Right renal pelvis (tissue), 4 donors: ENCODE results near the gene EFNA2. TPM values are rescaled to one million over a fixed set of nuclear protein-coding genes. Genes with fewer than 3 reads are reported as not detected.
"Not testable (repeated sequence)": the region's sequence is repeated elsewhere in the genome, so short reads cannot be mapped to it uniquely, and the experiment has no call there.

Source experiments
- DNase-seq, 4 donors: peaks; one replicate each; pipeline ENCODE4 v3.0.0-alpha.2; 2013; ENCODE audit warnings: low read depth in 4 of 4, low spot score in 3 of 4, missing footprints in 1 of 4
- polyA plus RNA-seq, 4 donors: library from polyadenylated mRNA; unstranded; fragments of 120-200 nt; gene quantifications; one replicate each; pipeline ENCODE4 v1.2.1, GENCODE V29; 2013; ENCODE audit not compliant: insufficient read length in 4 of 4

Gene EFNA2
- polyA plus RNA-seq, 4 donors: 1.6 to 4.0 (median 2.1) TPM

DNA sequence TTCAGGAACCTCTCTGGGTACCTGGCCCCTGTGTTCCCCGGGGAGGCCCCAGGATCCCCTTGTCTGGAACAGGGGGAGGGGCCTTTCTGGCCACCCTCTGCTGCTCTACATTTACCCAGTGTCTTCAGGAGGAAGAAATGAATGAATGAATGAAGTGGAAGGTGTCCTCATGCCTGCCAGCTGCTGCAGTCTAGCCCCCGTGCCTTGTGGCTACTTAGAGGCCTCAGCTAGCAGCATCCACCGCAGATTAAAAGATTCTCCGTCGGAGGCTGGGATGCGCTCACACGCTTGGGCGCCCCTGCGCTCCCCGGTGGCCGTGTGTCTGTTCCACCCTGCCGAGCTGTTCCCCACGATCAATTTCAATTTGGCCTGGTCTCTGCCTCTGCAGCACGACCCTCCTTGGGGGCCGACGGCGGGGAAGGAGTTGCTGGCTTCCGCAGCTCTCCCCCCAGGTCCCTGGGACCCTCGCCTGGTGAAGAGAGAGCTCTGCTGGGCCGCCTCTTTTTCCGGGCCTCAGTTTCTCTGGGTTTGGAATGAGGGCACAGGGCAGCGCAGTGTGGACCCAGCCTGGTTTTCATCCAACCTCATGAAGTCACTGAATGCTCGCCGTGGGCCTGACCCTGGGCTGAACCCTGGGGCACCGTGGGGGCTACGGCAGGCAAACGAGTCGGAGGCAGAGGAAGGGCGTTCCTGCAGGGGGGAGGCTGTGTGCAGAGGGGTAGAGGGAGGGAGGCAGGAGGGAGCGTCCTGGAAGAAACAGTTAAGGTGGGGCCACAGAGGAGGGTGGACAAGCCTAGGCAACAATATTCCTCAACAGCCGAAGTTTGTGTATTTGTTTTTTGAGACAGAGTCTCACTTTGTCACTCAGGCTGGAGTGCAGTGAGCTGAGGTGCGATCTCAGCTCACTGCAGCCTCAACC is 28.3 kb downstream of the EFNA2 start:
- no peak for DNase-seq

GRCh38 chr19:1315470-1316166 is 29.9 kb downstream of the EFNA2 start:
- DNase-seq: no peak

GRCh38 chr19:1316466-1316865 is 30.8 kb downstream of the EFNA2 start:
- no peak for DNase-seq

DNA sequence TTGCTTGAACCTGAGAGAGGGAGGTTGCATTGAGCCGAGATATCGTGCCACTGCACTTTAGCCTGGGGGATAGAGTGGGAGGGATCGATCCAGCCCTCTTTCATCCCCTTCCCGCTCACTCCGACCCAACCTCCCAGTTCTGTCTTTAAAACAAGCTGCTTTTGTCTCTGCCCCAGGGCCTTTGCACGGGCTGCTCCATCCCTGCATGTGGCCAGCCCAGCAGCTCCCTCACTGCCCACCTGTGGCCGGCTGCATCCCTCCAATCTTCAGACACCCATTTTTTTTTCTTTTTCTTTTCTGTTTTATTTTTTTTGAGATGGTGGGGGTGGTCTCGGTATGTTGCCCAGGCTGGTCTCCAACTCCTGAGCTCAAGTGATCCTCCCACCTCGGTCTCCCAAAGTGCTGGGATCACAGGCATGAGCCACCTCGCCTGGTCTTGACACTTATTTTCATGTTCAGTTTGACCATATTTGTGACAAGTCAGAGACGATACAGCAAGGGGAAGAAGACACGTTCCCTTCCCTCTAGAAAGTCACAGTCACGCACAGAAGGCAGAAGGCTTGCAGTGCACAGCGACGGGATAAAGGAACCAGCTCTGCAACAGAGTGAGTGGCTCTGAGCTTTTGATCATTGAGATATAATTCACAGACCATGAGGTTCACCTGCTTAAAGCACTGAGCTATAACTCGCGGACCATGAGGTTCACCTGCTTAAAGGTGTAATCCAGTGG is 31.8 kb downstream of the EFNA2 start:
- DNase-seq: no peak

DNA sequence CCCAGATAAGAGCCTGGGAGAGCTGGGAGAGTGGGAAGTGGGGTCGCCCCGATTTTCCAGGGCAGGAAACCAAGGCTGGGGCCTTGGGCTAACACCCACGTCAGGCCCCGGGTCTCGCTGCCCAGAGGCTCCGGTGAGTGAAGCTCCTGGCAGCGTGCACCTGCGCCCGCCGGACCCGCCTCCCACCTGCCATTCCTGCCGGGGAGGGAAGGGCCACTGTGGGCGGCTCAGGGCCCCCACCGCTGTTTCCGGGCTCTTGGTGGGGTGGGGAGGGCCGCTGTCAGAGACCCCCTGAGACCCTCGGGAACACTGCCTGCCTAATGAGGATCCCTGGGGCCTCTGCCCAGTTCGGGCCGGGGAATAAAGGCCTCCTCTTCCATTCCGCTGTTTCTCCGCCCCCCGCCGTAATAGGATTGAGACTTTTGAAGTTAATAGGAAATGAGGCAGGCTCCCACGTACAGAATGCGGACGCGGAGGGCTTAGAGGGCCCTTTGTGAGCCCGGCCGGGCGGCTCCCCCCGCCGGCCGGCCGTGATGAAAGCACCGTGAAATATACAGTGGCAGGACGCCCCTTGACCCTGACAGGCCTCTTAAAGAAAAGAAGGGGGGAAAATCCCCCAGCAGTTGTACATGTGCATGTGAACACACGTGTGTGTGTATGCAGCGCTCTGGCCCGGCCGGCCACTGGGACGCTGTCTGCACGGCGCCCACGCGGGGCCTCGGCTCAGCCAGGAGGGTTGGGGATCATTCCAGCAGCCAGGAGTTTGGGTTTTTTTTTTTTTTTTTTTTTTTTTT is 33.2 kb downstream of the EFNA2 start:
- no peak for DNase-seq

DNA sequence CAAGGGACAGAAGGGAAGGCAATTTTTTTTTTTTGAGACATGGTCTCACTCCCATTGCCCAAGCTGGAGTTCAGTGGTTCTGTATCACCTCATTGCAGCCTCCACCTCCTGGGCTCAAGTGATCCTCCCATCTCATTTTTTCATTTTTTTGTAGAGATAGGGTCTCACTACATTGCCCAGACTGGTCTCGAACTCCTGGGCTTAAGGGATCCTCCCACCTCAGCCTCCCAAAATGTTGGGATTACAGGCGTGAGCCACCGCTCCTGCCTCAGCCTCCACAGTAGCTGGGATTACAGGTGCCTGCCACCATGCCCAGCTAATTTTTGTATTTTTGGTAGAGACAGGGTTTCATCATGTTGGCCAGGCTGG is 34.6 kb downstream of the EFNA2 start:
- DNase-seq: not testable (repeated sequence)

DNA sequence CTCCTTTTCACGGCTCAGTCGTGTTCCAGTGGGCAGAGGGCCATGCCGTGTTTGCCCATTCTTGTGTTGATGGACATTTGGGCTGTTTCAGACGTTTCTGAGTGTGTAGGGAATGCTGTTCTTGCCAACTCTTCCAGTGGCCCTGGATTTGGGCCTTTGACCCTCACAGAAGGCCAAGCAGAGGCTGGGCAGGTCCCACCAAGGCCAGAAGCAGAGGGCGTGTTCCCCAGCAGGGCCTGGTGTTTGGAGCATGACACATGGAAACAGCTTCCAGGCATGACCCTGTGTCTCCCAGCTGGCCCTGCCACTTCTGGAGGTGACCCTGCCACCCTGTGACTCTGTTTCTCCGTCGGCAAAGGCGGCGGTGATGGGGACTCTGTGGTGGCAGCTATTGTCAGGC is 35.9 kb downstream of the EFNA2 start:
- DNase-seq: no peak

DNA sequence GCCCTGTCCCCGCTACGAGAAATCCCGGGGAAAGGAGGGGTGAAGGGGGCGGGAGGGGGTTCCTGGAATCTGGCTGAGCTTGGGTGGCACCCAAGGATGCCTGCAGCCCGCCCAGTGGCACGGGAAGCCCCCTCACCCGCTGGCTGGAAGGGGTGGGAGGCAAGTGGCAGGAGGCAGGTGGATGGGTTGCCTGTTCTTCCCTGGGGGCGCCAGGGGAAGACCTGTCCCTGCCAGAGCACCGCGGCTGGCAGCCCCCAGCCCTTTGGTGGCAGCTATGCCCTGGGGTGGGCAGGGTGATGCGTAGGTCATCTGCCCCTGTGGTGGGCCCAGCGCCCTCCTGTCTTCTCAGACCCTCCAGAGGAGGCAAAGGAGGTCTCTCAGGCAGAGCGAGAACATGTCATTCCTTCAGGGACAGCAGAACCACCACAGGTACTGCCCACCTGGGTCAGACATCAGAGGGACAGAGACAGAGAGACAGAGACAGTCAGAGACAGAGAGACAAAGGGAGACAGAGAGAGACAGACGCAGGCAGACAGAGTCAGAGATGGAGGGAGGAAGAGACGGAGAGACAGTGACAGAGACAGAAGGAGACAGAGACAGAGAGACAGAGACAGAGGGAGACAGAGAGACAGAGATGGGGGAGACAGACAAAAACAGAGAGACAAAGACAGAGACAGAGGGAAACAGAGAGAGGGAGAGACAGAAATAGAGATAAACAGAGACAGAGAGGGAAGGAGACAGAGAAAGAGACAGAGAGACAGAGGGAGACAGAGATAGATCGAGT is 36.7 kb downstream of the EFNA2 start:
- no peak for DNase-seq

DNA sequence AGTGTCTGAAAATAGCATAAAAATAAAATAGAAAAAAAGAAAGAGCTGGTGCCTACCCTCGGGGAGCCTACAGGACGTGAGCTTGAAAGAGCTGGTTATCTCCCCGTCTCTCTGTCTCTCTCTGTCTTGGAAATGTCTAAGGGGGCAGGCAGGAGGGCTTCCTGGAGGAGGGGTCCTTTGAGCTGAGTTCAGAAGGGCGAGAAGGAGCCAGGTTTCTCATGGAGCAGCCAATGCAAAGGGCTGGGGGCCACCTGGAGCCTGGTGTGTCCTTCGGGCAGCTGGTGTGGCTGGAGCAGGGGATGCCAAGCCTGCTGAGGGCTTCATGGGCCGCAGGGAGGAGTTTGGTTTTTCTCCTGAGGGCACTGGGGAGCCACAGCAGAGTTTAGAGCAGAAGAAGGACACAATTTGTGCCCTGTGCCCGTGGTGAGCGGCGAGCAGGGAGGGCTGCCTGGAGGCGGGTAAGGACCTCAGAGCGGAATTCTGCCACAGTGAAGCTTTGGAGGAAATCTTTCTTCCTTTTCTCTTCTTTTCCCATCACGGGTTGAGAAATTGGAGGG is 38.7 kb downstream of the EFNA2 start:
- DNase-seq: no peak

DNA sequence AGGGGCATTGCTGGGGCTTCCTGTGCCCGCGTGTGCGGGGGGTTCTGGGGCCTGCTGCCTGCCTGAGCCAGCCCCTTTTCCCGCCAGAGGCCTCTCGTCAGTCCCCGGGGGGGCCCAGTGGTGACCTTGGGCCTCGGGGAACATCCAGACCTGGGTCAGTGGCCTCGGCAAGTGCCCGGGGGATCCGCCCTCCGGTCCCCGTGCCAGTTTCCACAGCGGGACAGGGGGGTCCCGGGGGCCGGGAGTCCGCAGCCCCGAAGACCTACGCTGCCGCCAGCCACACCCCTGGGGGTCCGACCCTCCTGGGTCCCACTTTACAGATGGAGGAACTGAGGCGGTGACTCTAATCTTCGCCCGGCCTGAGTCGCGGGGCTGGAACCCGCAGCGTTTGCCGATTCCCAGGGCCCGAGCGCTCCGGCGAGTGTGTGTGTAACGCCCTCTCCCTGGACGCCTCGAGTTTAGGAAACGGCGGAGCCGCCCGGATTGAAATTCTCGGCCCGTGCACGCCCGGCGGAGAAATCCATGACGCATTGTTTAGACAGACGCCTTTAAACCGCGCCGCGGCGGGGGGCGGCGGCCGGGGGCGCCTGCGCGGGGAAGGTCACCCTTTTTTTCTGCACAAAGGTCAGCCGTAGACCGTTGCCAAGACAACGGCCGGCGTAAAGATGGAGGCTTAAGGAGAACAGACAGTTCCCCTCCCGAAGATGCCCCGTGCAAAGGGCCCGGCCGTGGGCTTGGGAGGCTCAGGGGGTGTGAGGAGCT is 39.3 kb downstream of the EFNA2 start:
- peak; percentile 39 to 58 (median 48) for DNase-seq

- no peak for DNase-seq
Measured at GRCh38 chr19:1325568-1326294, 40.1 kb downstream of the EFNA2 start.

- DNase-seq: no peak
Measured at GRCh38 chr19:1327125-1327524, 41.5 kb downstream of the EFNA2 start.

GRCh38 chr19:1332208-1332607 is 46.5 kb downstream of the EFNA2 start:
- not testable (repeated sequence) for DNase-seq

- no peak for DNase-seq
Measured at GRCh38 chr19:1336079-1336684, 50.5 kb downstream of the EFNA2 start.

DNA sequence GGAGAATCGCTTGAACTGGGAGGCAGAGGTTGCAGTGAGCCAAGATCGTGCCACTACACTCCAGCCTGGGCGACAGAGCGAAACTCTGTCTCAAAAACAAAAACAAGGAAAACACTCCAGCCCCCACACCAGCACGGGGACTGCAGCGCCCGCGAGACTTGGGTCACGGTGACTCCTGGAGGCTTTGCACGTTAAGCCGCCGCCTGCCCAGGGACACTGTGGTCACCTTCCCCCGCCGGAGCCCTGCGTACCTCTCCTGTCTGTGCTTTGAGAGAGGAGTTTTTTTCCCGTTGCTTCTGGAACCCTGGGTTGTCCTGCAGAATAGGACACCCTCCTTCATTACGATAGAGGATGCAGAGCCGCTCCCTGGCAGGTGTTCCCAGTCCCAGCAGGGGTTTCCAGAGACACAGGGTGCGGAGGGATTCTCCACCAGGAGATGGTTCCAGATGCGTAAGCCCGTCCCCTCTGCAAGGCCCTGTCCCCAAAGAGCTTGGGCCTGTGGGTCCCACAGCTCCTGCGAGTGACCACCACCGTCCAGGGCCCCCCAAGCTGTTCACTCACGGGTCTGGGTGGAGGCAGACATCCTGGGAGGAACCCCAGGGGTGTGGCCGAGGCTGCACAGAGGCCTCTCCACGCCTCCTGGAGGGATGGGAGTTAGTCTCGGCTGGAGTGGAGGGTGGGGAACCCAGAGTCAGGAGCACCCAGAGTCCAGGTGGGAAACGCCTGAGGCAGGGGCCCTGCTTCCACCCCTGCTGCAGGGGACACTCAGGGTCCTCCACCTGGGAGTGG is 55.2 kb downstream of the EFNA2 start:
- DNase-seq: no peak

GRCh38 chr19:1343041-1343440 is 57.4 kb downstream of the EFNA2 start:
- DNase-seq: no peak

- no peak for DNase-seq
Measured at GRCh38 chr19:1349211-1349610, 63.5 kb downstream of the EFNA2 start.
